Uterus (tissue), 4 donors: ENCODE measurements around the gene TAF1B. TPM values are rescaled to one million over a fixed set of nuclear protein-coding genes. Genes with fewer than 3 reads are reported as not detected.

Experiments
- DNase-seq, 2 donors: peaks; one replicate each; pipeline ENCODE4 v3.0.0-alpha.2; 2019 to 2020
- H3K27ac ChIP-seq, 2 donors: fragments of 200-600 bp; sonication (generic); 1 replicate in 1 of 2; 2 replicates in 1 of 2; pipeline ENCODE4 v1.5.1; 2016 to 2018
- H3K27me3 ChIP-seq, 2 donors: fragments of 200-600 bp; sonication (generic); one replicate each; pipeline ENCODE4 v1.5.1; 2018 to 2019; ENCODE audit warnings: control low read depth in 1 of 2
- H3K36me3 ChIP-seq, 2 donors: fragments of 200-600 bp; sonication (generic); one replicate each; pipeline ENCODE4 v1.5.1; 2019; ENCODE audit warnings: control low read depth in 1 of 2
- H3K4me1 ChIP-seq, 2 donors: fragments of 200-600 bp; sonication (generic); one replicate each; pipeline ENCODE4 v1.5.1; 2018 to 2019; ENCODE audit warnings: control low read depth in 1 of 2
- H3K4me3 ChIP-seq, 2 donors: fragments of 200-600 bp; sonication (generic); 1 replicate in 1 of 2; 2 replicates in 1 of 2; pipeline ENCODE4 v1.5.1; 2018 to 2019; ENCODE audit warnings: mild to moderate bottlenecking in 1 of 2
- H3K9me3 ChIP-seq, 2 donors: fragments of 200-600 bp; sonication (generic); one replicate each; pipeline ENCODE4 v1.5.1; 2019; ENCODE audit warnings: control low read depth in 1 of 2
- POLR2A ChIP-seq, 2 donors: fragments of 450-650 bp; IDR thresholded peaks; one replicate each; pipeline ENCODE4 v1.6.1; 2016; ENCODE audit warnings: antibody characterized with exemption in 2 of 2, mild to moderate bottlenecking in 1 of 2, moderate library complexity in 1 of 2
- intact Hi-C: fragments of 100-400 bp; cut with DNase I; formaldehyde crosslinking; loops from one replicate; pipeline ENCODE4 v1.15.1; 2023; ENCODE audit warnings: low total_unique reads
- total RNA-seq, 4 donors: library from RNA; depleted of rRNA in 3 of 4; stranded (reverse); fragments of >200 nt in 3 of 4; gene quantifications; one replicate each; pipeline versions ENCODE4 v1.1.0 to v1.2.4, GENCODE V29; 2014 to 2023
- TF ChIP-seq, protein P1 (sequence below), 4 experiments: fragments of 200-600 bp in 2 of 4; fragments of 450-650 bp in 2 of 4; sonication (generic) in 2 of 4; IDR thresholded peaks; one replicate each; pipeline ENCODE4 v1.5.1; 2016 to 2019; ENCODE audit warnings: antibody characterized with exemption in 4 of 4, mild to moderate bottlenecking in 2 of 4, moderate library complexity in 1 of 4
- donor health status: DM: yes; HTN: yes; CAD: no.

Gene TAF1B
- total RNA-seq, 4 donors from 2014 or later, result 5.1 to 53.6 (median 19.0) TPM

DNA sequence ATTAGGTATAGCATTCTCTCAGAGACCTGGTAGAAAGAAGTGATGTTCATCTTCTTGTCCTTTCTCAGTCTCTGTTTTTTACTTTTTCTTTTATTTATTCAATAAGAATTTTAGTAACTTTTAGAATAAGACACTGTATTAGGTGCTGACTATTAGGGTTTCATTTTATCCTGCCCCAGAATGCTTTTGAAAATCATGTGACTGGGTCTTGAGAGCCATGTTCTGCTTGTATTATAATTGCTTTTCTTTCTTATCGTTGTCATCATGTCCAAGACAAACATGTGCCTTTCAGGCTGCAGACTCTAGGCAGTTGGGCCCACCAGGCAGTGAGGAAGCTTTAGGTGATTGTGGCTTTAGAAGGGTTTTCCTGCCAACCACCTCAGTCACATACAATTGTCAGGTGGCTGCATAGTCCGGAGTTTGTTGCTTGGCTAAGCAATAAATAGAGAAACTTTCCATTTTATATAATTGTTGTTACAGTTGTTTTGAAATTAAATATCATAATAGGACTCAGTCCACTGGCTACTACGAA is 123.3 kb downstream of the TAF1B start:
- no peak for DNase-seq
- no peaks in the 10 kb centered on the region for H3K27me3 ChIP-seq
- H3K36me3 ChIP-seq, result no peaks in the 10 kb centered on the region
- no peaks in the 10 kb centered on the region for H3K9me3 ChIP-seq
- H3K4me3 ChIP-seq, result no peak overlapping the region
- intact Hi-C loops, result no loop called here
- H3K27ac ChIP-seq, result no peak overlapping the region
- TF ChIP-seq, protein P1, sequence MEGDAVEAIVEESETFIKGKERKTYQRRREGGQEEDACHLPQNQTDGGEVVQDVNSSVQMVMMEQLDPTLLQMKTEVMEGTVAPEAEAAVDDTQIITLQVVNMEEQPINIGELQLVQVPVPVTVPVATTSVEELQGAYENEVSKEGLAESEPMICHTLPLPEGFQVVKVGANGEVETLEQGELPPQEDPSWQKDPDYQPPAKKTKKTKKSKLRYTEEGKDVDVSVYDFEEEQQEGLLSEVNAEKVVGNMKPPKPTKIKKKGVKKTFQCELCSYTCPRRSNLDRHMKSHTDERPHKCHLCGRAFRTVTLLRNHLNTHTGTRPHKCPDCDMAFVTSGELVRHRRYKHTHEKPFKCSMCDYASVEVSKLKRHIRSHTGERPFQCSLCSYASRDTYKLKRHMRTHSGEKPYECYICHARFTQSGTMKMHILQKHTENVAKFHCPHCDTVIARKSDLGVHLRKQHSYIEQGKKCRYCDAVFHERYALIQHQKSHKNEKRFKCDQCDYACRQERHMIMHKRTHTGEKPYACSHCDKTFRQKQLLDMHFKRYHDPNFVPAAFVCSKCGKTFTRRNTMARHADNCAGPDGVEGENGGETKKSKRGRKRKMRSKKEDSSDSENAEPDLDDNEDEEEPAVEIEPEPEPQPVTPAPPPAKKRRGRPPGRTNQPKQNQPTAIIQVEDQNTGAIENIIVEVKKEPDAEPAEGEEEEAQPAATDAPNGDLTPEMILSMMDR (IDR thresholded peaks at IDR 0.05), result no peak
- no peak for TF ChIP-seq POLR2A (IDR thresholded peaks at IDR 0.05)
- H3K4me1 ChIP-seq, result no peaks in the 10 kb centered on the region

DNA sequence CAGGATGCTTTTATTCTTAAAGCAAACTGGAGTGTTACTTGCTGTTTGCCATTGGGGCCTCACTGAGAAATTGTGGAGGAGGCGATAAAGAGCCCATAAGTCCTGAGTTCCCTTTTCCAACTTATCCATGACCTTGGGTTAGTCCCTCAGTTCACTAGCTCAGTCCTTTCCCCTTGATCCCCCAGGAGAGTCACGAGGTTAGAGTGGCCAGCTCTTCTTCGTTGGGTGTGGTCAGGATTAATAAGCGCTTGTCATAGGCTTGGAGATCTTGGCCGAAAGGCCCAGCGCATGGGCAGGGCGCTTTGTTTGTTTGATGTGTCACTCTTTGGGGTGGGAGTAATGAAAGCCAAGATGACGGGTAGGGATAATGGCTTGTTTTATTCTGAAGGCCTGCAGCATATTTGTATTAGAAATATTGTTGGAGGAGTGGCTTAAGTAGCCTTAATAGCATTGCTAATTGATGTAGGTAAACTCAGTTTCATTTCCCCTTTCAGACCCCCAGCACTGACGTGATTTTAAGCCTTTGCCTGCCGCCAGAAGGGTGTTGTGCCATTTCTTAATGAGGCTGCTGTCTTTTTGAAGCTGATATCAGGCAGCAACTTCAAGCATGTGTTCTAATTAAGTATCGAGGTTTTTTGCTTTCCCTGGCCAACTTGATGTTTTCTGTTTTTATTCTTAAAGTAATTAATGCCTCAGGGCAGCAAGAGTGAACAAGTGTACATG is 123.9 kb downstream of the TAF1B start:
- Histone ChIP-seq H3K9me3 (no peaks in the 10 kb centered on the region), H3K27me3 (no peaks in the 10 kb centered on the region), H3K27ac (no peak overlapping the region), H3K4me3 (no peak overlapping the region), H3K4me1 (no peaks in the 10 kb centered on the region), H3K36me3 (no peaks in the 10 kb centered on the region)
- TF ChIP-seq, protein P1 (IDR thresholded peaks at IDR 0.05), result no peak
- TF ChIP-seq POLR2A (IDR thresholded peaks at IDR 0.05), result no peak
- no peak for DNase-seq
- intact Hi-C loops, result no loop called here

DNA sequence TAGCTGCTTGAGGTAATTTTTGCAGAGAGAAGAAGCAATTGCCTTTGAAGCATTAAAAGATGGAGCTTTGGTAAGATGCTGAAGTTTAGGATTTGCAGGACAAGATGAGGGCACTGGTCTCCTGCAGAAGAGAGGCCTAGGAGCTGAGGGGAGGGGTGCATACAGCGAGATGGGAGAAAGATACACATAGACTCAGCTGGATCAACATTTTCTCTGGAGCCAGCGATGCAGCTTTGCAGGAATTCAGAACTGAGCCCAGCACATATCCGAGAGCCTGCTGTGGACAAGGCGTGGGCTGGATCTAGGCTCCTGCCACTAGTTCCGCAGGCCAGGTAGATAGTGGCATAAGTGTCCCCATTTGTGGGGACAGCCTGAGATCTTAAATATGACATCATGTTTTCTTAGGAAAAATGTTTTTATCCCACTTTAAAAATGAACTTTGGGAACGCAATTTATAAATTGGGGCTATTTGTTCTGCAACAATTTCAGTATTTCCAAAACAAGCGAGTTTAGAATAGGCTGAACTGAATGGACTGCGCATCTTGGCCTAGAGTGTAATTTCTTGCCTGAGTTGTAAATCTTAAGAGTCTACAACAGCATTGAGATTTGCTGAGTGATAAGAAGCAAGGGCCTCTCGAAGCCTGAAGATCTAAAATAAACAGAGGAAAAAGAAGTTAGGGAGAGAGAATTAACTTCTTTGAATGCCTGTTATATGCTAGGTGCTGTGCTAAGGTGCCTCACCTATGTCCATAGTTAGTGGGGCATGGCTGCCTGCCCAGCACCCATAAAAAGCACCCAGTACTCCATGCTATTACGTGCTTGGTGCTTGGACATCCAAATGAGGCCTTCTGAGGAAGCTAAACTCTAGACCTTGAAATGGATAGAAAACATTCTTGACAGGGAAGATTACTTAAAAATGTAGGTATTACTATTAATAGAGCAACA is 125.6 kb downstream of the TAF1B start:
- intact Hi-C loops, result no loop called here
- TF ChIP-seq POLR2A (IDR thresholded peaks at IDR 0.05), result no peak
- TF ChIP-seq, protein P1 (IDR thresholded peaks at IDR 0.05), result no peak
- Histone ChIP-seq H3K27ac (no peak overlapping the region), H3K27me3 (no peaks in the 10 kb centered on the region), H3K9me3 (no peaks in the 10 kb centered on the region), H3K4me1 (no peaks in the 10 kb centered on the region), H3K36me3 (no peaks in the 10 kb centered on the region), H3K4me3 (no peak overlapping the region)
- DNase-seq, result no peak

DNA sequence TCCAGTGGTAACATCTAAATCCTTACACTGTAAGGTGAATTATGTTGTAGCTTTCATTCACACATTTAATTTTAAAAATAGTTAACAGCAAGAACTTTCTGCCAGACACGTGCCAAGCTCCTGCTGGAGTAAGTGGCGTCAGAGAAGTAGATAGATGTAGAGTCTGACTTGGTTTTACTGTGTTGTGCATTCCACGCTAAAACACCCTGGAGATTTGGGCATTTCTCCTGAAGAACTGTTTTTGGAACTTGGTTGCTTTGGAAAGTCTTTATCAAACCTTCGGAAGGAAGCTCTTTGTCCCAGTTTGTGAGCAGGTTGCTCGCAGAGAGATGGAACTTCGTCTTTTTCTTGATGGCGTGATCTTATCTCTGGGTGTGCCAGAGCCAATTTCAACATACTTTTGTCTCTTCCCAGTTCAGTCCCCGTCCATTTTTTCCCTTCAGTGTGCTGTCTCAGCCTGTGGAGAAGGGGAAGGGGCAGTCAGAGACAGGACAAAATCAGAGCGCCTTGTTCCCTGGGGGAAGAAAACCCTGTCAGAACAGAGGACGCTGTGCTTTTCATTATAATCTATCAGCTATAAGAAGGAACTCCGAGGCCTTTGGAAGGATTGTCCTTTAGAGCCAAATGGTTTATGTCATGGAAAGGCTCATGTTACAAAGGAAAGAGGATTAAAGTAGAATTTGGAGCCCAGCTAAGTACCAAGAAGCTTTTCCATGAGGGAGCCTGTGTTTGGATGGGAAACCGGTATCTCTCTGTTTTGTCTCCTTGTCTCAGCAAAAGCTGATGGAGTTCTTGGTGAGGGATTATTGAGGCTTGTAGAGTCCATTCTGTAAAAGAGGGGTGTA is 127.1 kb downstream of the TAF1B start:
- no peaks in the 10 kb centered on the region for H3K4me1 ChIP-seq
- no peaks in the 10 kb centered on the region for H3K36me3 ChIP-seq
- no peak overlapping the region for H3K4me3 ChIP-seq
- no peak for DNase-seq
- TF ChIP-seq POLR2A (IDR thresholded peaks at IDR 0.05), result no peak
- TF ChIP-seq, protein P1 (IDR thresholded peaks at IDR 0.05), result no peak
- H3K27me3 ChIP-seq, result no peaks in the 10 kb centered on the region
- H3K9me3 ChIP-seq, result no peaks in the 10 kb centered on the region
- H3K27ac ChIP-seq, result no peak overlapping the region
- intact Hi-C loops, result no loop called here
